AG10803 (cell line): ENCODE measurements around the gene FLNB.

Source experiments
- DNase-seq: peaks from one replicate; pipeline ENCODE4 v3.0.0; 2010; ENCODE audit warnings: low read depth
- H3K4me3 ChIP-seq: 2 replicates; pipeline ENCODE4 v1.5.1; 2011; ENCODE audit warnings: mild to moderate bottlenecking, low read length, control low read depth
- CTCF ChIP-seq: conservative IDR thresholded peaks from 2 replicates; pipeline ENCODE4 v1.5.1; 2011; ENCODE audit warnings: mild to moderate bottlenecking, low read length, control low read depth, inconsistent platforms

The FLNB gene

DNA sequence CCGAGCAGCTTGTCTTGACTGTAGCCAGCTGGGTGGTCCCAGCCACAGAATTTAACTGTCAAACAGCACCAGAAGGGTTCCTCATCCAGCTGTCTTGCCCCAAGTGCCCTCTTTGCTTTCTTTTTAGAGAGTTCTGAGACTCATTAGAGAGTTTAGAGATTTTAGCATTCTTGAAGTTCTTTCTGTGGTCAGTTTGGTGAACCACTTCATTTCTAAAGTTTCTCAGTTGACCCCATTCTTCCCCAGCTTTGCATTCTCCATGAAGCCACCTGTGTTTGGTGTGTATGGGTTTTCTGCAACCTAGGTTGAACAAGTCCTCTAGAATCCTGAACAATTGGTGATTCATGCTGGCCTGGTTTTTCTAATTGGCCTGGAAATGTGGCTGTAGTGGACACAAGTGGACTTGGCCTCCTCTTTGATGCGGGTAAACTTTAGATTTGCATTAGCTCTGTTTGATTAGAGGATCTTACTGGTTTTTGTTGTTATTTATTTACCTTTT is 33.7 kb downstream of the FLNB start:
- no peak overlapping the region; the same call in 1 of the 2 replicates for H3K4me3 ChIP-seq
- peak; percentile 97 for DNase-seq
- TF ChIP-seq CTCF = no peak

GRCh38 chr3:58042947-58043707 is 34.9 kb downstream of the FLNB start:
- no peak for TF ChIP-seq CTCF

GRCh38 chr3:58043933-58044332 is 35.7 kb downstream of the FLNB start:
- H3K4me3 ChIP-seq = no peak overlapping the region
- DNase-seq = no peak
- no peak for TF ChIP-seq CTCF

More at GRCh38 chr3:58042947-58043707, 34.9 kb downstream of the FLNB start:
- DNase-seq = peak; percentile 46
- no peak overlapping the region for H3K4me3 ChIP-seq

DNA sequence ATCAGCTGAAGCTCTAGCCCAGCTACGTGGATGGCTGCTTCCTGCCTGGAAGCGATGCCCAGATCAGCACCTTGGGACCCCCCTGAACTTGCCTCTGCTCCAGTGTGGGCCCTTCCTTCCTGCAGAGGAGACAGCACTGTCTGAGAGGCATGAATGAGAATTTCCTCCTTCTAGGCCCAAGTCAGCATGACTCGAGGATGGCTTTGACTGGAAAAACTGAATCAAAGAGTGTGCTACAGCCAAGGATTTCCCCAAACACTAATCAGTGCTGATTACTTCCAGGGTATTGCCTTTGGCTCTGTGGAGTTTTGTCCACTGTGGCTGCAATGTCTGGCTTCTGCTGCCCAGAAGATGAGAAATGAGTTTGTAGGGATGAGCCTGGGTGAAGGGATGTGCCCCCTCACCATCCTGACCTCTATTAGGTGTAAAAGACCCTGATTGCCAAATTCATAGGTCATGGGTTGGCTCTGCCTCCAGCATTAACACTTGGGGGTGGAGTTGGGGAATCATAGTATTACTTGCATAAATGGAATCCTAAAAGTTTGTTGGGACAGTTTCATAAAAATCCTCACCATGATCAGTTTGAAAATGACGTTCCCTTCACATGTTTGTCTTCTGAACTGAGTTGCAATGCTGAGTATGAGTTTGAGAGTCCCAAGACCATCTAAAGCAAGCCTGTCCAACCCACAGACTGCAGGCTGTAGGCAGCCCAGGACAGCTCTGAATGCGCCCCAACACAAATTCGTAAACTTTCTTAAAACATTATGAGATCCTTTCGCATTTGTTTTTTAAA is 36.7 kb downstream of the FLNB start:
- H3K4me3 ChIP-seq = no peak overlapping the region
- no peak for TF ChIP-seq CTCF
- peak; percentile 56 for DNase-seq

DNA sequence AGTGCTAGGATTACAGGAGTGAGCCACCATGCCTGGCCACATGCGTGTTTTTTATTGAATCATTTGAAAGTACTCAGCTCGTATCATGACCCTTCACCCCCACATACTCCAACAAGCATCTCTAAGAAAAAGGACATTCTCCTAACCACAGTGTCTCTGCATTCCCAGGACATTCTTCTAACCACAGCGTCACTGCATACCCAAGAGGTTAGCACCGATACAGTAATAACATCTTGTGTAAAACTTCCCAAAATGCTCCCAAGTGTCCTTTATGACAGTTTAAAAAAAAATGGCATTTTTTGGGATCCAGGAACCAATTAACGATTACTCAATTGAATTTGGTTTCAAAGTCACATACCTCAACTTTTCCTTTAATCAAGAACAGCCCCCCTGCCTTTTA is 39.6 kb downstream of the FLNB start:
- DNase-seq = peak; percentile 99
- no peak for TF ChIP-seq CTCF
- no peak overlapping the region for H3K4me3 ChIP-seq

DNA sequence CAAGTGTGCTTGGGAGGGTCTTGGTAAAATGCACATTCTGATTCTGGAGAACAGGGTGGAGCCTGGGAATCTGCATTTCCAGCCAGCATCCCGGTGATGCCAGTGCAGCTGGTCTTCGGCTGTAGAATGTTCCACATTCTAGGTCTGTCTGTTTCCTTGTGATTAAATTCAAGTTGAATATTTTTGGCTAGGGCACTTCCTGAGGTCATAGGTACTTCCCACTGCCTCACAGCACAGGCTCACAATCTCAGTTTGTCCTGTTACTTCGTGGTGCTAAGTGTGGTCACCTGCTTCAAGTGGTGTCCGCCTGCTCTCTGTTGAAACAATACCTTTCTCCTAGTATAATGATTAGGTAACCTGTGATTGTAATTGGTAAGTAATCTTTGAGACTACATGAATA is 40.1 kb downstream of the FLNB start:
- no peak for DNase-seq
- no peak for TF ChIP-seq CTCF
- H3K4me3 ChIP-seq = no peak overlapping the region; the same call in 1 of the 2 replicates
